ENCODE measurements around the gene EYA2.

EYA2 gene

DNA sequence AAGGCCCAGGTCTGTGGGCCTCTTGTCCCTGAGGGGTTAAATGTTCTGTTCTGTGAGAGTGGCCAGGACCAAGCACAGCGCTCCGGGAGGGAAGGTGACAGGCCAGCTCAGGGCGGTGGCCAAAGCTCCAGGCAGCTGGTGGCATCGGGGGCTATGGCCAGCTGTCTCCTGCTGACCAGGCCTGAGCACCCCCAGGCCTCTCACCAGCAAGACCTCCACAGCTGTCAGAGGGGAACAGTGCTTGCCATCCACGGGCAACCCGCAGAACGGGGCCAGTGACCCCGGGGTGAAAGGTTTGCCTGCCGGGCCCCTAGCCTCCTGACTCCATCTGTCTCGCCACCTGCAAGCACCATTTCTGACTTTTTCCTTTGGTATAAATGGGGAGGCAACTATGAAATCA, 46.0 kb downstream of the EYA2 start:
- DNase-seq (ENCODE audit: low read depth, low spot score): no peak
- in situ Hi-C loops (cut with HindIII; ENCODE audit: low sequenced_read_pairs): no loop called here
- TF ChIP-seq, protein P1, sequence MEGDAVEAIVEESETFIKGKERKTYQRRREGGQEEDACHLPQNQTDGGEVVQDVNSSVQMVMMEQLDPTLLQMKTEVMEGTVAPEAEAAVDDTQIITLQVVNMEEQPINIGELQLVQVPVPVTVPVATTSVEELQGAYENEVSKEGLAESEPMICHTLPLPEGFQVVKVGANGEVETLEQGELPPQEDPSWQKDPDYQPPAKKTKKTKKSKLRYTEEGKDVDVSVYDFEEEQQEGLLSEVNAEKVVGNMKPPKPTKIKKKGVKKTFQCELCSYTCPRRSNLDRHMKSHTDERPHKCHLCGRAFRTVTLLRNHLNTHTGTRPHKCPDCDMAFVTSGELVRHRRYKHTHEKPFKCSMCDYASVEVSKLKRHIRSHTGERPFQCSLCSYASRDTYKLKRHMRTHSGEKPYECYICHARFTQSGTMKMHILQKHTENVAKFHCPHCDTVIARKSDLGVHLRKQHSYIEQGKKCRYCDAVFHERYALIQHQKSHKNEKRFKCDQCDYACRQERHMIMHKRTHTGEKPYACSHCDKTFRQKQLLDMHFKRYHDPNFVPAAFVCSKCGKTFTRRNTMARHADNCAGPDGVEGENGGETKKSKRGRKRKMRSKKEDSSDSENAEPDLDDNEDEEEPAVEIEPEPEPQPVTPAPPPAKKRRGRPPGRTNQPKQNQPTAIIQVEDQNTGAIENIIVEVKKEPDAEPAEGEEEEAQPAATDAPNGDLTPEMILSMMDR (IDR thresholded peaks at IDR 0.05; ENCODE audit: low read depth, low read length): no peak
- H3K4me3 ChIP-seq (ENCODE audit: low read depth, low read length): no peak overlapping the region

DNA sequence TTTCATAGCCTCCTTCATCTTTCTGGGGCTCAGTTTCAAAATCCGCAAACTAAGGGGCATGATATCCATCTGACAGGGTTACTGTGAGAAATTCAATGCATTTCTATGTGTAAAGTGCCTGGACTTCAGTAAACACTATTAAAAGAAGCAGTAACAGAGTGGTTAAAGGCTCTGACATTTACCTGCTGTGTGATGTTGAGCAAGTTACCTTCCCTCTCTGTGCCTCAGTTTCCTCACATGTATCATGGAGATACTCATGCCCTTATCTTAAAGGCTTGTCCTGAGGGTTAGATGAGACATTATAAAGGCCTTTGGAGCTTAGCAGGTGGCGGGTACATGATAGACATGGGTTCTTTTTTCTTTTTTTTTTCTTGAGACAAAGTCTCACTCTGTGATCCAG, 46.8 kb downstream of the EYA2 start:
- no peak overlapping the region for H3K4me3 ChIP-seq (ENCODE audit: low read depth, low read length)
- DNase-seq (ENCODE audit: low read depth, low spot score): no peak
- in situ Hi-C loops (cut with HindIII; ENCODE audit: low sequenced_read_pairs): no loop called here
- TF ChIP-seq, protein P1 (IDR thresholded peaks at IDR 0.05; ENCODE audit: low read depth, low read length): no peak

DNA sequence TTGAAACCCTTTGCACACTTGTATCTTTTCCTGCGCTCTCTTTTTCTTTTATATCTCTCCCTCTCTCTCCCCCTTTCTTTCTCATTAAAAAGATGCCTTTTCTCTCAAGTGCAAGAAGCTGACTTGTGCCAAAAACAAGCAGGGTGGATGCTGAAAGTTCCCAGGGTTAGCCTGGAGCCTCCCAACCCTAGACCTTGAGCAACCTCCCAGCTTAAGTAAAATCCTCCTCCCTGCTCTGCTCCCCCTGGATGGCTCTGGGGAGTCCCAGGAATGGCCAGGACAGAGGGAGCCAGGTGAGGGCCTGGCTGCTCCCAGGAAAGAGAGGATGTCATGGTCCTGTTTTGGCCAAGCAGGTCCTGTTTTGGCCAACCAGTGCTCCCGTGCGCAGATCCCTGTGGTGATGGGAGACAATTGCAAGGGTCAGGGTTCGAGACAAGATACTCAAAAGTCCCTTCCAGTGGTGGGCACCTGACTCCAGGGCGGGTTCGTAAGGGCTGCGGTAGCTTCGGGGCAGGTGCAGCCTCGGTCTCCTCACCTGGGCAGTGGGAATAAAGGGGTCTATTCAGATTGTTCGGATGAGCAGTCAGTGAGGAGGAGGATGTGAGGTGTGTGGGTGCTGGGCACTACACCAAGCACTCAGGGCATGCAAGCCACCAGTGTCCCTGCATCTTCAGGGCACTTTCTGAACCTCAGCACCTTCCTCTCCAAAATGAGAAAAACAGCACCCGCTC, 49.4 kb downstream of the EYA2 start:
- H3K4me3 ChIP-seq (ENCODE audit: low read depth, low read length): no peak overlapping the region
- TF ChIP-seq, protein P1 (IDR thresholded peaks at IDR 0.05; ENCODE audit: low read depth, low read length): no peak
- in situ Hi-C loops (cut with HindIII; ENCODE audit: low sequenced_read_pairs): no loop called here
- no peak for DNase-seq (ENCODE audit: low read depth, low spot score)

DNA sequence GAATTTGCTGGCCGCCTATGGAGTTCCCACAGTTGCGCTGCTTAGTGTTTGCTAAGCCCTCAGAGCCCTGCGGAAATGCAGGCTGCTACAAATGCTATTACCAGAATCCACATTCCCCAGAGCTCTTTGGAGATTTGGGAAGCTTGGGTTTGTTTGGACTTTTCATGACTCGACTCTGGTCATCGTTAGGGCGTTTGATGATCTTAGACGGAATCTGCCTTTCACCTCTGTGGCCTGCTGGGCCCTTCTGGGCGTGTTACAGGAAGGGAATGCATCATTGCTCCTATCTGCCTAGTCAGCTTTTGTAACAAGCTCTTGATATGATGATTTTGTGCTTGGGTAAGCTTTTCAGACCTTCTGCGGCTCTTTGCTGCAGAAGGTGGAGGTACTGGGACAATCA, 50.8 kb downstream of the EYA2 start:
- in situ Hi-C loops (cut with HindIII; ENCODE audit: low sequenced_read_pairs): no loop called here
- peak; percentile 58 for DNase-seq (ENCODE audit: low read depth, low spot score)
- TF ChIP-seq, protein P1 (IDR thresholded peaks at IDR 0.05; ENCODE audit: low read depth, low read length): no peak
- H3K4me3 ChIP-seq (ENCODE audit: low read depth, low read length): no peak overlapping the region

DNA sequence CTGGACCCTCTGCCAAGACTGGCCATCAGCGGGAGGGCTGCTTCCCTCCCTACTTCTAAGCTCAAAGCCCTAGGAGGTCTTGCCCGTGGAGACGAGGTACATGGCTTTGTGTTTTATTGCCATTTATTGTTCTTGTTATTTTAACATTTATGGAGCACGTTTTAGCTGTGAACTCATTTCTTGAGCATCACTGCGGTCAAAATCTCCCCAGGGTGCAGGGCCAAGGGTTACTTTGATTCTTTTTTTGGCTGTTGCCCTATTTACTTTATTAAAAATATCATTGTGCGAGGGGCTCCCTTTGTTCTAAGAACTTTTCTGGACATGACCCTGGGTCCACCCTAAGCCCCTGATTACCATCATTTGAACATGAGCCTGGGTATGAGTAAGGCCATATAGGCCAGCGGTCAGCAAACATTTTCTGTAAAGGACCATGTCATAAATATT, 51.6 kb downstream of the EYA2 start:
- in situ Hi-C loops (cut with HindIII; ENCODE audit: low sequenced_read_pairs): no loop called here
- no peak overlapping the region for H3K4me3 ChIP-seq (ENCODE audit: low read depth, low read length)
- peak; percentile 94 for DNase-seq (ENCODE audit: low read depth, low spot score)
- TF ChIP-seq, protein P1 (IDR thresholded peaks at IDR 0.05; ENCODE audit: low read depth, low read length): no peak

DNA sequence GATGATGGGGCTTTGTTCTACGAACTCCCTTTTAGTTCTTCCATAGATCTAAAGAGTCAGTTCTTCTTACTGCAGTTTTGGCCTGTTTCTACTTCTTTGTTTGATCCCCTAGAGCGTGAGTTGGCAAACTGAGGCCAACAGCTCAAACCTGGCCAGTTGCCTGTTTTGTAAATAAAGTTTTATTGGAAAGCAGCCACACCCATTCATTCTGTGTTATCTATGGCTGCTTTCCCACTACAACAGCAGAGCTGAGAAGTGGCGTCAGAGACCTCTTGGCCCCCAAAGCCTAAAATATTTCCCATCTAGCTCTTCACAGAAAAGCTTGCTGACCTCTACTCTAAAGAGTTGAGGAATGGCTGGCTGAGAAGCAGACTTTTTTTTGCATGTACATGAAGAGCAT, 52.2 kb downstream of the EYA2 start:
- H3K4me3 ChIP-seq (ENCODE audit: low read depth, low read length): no peak overlapping the region
- in situ Hi-C loops (cut with HindIII; ENCODE audit: low sequenced_read_pairs): no loop called here
- TF ChIP-seq, protein P1 (IDR thresholded peaks at IDR 0.05; ENCODE audit: low read depth, low read length): no peak
- peak; percentile 90 for DNase-seq (ENCODE audit: low read depth, low spot score)
